G401.6 (cell line): Measurements from ENCODE around the gene IL10RA.
"Not testable (repeated sequence)": the region's sequence is repeated elsewhere in the genome, so short reads cannot be mapped to it uniquely, and the experiment has no call there.

Source experiments
- FAIRE-seq: peaks from 2 replicates; lab custom pipeline; 2012; peaks lifted over from hg19 to GRCh38; lab: Jason Lieb, UNC

IL10RA gene

DNA sequence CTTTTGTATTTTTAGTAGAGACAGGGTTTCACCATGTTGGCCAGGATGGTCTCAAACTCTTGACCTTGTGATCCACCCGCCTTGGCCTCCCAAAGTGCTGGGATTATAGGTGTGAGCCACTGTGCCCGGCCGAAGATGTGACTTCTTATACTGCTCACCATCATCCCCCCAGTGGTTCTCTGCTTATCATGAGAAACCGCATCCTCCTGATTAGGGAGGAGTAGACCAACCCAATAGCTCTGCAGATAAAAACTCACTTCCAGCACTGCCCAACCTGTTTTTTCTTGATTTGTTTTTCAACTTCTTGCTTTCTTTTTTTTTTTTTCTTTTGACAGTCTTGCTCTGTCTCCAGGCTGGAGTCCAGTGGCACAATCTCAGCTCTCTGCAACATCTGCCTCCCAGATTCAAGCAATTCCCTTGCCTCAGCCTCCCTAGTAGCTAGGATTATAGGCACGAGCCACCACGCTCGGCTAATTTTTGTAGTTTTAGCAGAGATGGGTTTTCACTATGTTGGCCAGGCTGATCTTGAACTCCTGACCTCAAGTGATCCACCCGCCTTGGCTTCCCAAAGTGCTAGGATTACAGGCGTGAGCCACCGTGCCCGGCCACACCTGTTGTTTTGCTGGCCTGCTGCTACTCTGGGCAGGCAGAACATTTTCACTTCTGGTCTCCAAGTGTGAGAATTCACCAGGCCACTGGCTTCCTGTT lies 21.5 kb downstream of the IL10RA start:
- not testable (repeated sequence) for FAIRE-seq

DNA sequence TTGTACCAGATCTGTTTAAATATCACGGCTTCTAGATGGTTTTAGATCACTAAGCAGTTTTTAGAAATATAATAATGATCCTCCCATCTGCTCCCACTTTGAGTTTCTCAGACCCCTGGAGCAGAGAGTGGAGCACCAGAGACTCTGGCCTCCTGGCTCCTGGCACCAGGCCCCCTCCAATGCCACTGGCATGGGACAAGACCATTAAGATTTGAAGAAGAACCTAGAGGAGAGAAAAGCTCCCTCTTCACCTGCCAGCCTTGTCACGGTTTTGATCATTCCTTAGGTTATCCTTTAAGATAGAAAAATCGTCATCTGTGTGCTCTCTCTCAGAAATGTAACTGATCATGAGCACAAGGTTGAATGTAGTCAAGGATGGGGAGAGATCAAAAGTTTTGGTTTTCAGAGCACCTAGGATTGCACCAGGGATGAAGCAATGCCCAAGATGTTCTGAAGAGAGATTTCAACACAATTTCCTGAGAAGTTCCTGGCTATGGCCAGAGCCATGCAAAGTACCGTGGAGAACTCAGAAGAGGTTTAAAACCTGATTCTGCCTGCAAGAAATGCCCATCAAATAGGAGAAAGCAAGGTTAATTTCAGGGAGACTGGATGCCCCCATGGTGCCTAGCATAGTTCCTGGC lies 22.2 kb downstream of the IL10RA start:
- FAIRE-seq = no peak

DNA sequence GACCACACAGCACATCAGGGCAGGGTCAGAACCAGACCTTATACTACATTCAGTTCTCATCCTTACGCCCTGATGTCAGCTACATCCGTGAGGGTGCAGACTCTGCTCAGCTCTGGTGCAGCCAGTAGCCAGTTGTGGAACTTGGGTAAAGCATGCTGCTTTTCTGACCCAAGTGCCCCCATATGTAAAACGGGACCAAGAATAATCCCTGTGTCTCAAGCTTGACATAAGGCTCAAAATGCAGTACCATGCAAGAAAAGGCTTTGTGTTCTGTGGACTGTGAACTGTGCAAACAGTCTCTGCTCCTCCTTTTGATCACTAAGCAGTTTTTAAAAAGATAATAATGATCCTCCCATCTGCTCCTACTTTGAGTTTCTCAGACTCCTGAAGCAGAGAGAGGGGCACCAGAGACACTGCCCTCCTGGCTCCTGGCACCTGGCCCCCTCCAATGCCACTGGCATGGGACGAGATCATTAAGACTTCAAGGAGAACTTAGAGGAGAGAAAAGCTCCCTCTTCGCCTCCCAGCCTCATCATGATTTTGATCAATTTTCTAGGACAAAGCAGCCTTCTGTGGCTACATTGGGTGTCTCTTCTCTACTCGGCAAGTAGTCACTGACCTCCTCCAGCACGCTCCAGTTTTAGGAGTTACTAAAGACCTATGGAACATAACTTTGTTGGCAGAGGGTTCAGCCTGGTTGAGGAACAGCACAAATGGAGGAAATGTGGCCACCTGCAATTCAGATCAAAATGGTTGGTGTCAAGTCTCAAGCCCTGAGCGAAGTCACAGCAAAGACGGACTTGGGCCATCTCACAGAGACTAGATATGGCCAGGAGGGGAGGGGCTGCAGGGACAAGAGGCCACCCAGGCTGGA lies 23.9 kb downstream of the IL10RA start:
- FAIRE-seq = no peak

DNA sequence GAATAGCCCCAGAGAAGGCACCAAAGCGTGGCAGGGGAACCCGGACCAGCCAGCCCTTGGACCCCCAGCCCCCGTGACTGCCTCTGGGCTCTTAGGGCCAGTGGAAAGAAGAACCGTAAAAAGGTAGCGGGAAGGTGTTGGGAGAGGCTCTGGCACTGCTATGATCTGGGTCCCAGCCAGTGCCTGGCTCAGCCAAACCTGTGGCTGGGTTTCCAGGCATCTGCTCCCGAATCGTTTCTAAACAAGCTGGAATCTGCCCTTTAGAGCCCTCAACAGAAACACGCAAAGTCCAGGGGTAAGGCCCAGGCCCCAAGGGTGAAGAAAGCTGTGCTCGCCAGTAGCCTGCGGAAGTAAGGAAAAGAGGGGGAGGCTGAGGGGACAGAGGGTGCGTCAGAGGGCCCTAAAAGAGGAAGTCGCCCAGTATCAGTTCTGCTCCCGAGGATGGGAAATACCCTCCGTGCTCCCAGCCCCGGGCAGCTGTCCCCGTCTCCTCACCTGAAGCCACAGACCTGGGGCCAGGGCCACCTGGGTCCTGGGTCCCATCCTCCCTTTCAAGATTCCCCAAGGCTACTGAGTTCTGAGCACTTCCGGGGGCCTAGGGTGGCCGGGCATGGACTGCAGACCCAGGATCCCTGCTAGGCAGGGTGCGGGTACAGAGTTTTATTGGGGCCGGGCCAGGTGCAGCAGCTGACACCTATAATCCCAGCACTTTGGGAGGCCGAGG lies 24.7 kb downstream of the IL10RA start:
- no peak for FAIRE-seq

DNA sequence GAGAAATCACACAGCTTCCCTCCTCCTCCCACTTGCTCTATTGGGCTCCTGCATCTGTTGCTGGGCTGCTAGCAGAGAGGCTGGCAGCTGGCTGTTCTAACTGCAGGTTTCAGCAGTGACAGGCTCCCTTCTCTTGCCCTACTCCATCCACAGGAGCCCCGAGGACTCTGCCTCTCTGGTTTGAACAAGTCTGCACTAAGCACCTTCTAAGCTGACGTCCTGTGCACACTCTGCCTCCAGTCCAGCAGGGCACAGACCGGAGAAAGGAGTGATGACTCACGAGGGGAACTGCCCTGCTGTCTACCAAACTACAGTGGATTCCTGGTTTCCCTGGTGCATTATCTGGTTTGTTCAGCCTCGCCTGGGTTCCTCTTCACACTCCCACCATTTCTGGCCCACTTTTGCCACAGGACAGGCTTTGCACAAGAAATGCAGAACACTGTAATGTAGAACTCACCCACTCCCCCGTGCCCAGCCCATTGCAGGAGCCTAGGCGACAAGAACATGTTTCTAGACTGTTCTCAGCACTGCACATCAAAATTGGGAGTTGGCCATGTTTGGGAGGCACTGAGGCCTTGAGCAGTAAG lies 26.0 kb downstream of the IL10RA start:
- no peak for FAIRE-seq

DNA sequence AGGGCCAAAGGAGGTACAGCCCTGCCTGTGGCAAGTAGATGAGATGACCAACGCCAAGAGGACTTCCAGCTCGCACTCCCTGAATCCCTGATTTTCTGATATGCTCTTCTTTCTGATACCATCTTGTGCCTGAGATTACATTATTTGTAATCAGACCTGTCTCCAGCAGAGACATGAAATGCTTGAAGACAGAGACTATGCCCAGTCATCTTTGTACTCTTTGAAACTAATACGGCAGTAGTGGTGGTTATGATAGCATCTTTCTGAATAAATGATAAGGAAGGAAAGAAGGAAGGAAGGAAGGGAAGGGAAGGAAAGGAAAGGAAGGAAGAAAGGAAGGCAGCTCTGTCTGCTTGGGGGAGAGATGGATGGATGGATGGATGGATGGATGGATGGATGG lies 27.8 kb downstream of the IL10RA start:
- no peak for FAIRE-seq

DNA sequence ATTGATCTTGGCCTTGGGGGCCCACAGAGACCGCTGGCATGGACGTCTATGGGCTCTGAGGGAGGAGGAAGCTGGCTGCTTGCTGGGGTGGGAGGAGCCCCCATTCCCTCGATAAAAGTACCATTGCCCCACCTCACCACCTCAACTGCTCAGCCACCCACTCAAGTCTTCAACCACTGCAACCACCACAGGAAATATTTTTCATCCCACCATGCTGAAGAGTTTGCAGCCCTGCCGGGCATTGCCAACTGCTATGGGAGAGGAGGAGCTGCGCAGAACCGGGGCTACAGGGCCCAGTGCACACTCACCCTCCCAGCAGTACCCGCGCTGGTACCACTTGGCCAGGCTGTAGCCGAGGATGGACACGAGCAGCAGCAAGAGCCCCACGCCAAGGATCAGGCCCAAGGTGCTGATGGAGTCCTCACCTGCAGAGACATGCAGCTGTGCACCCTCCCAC lies 29.2 kb downstream of the IL10RA start:
- no peak for FAIRE-seq

DNA sequence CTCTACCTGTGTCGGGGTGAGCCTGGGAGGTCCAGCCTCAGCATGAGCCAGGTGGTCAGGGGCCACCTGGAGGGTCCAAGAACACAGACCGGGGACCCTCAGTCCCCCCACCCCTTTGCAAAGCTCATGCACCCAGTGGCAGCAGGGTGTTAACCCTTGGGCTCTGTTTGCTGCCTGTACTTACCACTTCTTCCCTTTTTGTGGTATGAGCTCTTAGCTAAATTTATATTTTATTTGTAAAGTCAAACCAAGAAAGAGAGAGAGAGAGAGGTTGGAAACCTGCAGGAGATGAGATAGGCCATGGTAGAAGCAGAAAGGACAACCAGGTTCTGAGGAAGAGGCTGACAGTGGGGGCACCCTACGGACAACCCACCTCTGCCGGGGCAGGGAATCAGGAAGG lies 29.9 kb downstream of the IL10RA start:
- FAIRE-seq = no peak

DNA sequence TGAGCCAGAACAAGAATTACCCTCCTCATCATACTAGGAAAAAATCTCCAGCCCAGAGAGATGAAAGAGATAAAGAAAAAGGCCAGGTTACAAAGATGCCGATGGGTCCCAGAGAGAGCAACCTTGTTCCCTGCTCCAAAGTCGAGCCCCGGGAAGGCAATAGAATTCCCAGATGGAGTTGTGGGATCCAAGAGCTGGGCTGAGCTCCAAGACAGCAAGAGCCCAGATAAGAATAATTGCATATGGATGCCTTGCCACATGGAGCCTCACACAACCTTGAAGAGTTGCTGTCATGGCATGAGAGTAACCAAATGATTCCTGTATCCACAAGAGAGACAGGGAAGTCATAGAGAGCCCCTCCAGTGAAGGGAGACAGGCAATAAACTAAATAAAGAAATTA lies 30.9 kb downstream of the IL10RA start:
- FAIRE-seq = no peak

DNA sequence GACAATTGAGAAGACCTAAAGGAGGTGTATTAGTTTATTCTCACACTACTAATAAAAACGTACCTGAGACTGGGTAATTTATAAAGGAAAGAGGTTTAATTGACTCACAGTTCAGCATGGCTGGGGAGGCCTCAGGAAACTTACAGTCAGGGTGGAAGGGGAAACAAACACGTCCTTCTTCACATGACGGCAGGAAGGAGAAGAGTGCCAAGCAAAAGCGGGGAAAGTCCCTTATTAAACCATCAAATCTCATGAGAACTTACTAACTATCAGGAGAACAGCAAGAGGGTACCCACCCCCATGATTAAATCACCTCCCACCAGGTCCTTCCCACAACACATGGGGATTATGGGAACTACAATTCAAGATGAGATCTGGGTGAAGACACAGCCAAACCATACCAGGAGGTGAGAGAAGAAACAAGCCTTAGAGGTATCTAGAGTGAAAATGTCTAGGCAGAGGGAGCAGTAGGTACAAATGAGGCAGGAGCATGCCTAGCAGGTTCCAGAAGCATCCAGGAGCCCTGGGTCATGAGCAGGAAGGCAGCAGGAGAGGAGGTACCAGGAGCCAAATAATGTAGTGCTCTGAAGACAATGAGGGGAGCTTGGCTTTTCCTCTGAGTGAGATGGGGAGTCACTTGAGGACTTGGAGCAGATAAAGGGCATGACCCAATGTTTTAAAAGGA lies 31.6 kb downstream of the IL10RA start:
- no peak for FAIRE-seq

DNA sequence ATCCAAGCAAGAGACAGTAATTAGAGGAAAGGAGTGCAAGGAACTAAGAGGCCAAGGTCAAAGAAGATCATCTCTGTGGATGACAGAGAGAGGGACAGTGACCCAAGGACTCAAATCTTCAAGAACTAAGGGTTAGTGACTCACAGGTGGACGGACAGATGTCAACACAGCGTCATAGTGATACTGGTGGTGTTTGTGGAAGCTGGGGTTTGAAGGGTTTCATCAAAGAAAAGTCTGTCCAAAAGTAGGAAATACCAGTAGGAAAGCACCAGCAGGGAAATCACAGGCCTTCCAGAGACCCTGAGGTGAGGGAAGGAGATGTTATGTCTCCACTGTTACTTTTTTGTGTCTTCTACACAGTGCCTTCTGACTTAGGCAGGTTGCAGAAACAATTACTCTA lies 32.2 kb downstream of the IL10RA start:
- FAIRE-seq = no peak

DNA sequence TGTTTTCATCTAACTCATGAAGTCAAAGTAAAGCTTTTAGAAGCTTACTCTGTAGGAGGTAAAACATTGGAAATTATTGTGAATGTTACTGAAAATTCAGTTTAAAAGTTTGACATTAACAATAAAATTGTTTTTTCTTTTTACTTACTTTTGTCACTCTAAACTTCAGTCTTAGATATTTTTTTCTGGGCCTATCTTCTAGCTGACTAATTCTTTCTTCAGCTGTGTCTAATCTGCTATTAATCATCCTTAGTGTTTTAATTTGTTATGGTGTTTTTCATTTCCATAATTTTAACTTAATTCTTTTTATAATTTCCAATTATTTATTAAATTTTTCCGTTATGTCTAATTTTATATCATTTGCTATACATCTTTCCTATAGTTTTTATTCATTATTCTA lies 35.0 kb downstream of the IL10RA start:
- FAIRE-seq = no peak

DNA sequence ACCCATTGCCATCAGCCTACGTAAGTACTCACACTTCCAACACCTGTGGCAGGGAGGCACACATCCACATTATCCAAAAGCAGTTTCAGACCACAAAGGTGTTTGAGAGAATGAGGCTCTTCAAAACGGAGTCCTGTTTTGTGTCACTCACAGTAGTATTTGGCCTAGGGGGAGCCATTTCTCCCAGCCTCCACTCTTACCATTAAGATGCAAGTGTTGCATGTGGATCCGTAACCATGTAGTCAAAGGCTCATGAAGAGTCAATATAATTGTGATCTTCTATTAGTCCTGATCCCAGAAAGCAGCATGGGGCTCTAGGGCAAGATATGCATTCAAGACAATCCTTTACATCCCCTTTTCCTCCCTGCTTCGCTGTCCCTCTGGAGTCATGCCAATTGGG lies 41.5 kb downstream of the IL10RA start:
- FAIRE-seq = no peak

DNA sequence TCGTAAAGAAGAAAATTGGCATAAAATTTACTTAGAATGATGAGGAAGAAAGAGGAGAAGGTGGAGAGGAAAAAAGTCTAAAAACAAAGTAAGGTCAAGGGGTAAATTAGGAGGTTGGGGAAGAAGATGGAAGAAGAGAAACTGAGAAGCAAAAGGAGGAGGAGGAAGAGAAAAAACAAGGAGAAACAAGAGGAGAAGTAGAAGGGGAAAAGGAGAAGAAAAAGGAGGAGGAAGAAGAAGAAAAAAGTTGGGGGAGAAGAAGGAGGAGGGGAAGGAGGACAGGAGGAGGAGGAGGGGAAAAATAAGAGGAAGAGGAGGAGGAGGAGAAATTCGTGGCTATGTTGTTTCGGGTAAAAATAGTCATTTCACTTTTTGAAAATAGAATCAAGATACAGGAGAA lies 42.4 kb downstream of the IL10RA start:
- no peak for FAIRE-seq

DNA sequence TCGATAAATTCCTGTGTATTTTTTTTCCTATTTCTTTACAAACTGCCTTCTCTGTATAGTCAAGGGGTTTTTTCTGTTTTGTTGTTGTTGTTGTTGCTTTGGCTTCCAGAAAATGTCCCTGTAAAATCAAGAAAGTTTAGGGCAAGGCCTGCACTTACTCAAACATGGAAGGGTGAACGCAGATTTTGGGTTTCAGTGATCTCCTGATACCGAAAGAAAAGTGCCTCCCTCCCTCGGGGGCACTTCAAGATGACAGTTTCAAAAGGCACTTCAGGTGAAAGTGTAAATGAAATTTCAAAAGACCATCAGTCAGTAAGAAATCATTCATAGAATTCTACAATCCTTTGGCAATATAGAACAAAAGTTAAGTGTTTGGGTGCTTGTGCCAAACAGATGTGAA lies 47.2 kb downstream of the IL10RA start:
- FAIRE-seq = no peak

DNA sequence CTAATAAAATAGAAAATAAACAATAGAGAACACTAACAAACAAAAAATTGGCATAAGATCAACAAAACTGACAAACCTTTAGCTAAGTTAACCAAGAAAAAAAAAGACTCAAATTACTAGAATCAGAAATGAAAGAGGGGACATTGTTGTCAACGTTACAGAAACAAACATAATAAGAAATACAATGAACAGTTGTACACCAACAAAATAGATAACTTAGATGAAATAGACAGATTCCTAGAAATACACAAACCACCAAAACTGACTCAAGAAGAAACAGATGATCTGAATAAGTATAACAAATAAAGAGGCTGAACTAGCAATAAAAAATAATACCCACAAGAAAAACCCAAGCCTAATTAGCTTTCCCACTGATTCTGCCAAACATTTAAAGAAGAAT lies 55.9 kb downstream of the IL10RA start:
- no peak for FAIRE-seq

DNA sequence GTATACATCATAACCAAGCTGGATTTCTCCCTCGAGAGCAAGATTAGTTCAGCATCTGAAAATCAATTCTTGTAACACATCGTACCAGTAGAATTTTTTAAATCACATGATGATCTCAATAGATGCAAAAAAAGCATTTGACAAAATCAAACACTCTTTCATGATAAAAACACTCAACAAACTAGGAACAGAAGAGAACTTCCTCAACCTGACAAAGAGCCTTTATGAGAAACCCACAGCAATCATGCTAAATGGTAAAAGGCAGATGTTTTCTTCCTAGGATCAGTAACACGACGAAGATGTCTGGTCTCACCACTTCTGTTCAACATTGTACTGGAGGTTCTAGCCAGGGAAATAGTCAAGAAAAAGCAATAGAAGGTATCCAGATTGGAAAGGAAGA lies 56.6 kb downstream of the IL10RA start:
- no peak for FAIRE-seq

DNA sequence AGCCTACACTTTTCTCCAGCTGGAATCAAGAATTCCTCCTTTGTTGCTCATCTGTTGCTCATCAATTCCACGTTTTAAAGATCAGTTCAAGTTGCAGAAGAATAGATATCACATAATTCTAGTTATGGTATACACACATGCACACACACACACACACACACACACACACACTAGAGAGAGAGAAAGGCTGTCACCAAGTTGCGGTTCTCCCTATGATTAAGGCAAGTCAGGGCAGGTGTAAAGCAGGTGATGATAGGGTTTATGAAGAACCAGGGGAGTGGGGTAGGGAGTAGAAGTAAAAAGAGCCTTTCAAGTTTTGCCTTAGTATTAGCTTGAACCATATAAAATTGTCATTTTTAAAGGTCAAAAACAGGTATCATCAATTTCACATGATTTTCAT lies 59.0 kb downstream of the IL10RA start:
- no peak for FAIRE-seq

DNA sequence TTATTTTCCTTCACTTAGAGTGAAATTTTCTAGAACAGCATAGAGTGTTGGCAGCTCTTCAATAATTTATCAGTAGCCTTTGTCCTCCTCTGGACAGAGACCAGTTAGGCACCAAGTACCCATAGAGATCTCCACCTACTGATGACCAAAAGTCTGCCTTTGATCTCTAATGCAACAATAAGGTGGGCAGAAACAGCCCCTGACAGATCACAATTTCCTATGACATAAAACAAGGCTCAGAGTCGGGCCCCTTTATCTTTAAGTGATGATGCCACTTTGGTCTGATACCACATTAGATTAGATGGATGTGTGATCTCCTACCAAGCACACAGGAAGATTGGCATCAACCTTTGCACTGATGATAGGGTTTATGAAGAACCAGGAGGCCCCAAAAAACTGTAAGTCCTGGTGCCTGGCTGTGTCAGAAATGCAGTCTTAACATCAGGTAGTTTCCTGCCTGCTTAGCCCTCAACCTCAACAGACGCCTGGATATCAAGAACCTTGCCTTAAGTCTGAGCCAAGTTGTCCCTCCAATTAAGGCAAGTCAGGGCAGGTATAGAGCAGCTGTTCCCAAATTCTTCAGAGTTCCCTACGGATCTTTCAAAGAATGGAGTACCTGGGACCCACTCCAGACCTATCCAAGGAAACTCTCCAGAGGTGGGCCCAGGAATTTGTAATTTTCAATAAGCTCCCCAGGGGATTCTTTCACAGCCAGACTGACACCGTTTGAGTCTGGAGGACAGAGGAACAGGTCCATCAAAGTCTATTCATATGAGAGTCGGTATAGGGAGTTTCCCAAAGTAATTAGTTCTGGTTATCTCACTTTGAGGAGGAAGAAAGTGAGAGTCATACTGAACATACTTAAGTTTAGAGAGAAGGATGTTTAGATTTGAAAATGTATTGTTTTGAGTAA lies 60.1 kb downstream of the IL10RA start:
- no peak for FAIRE-seq

DNA sequence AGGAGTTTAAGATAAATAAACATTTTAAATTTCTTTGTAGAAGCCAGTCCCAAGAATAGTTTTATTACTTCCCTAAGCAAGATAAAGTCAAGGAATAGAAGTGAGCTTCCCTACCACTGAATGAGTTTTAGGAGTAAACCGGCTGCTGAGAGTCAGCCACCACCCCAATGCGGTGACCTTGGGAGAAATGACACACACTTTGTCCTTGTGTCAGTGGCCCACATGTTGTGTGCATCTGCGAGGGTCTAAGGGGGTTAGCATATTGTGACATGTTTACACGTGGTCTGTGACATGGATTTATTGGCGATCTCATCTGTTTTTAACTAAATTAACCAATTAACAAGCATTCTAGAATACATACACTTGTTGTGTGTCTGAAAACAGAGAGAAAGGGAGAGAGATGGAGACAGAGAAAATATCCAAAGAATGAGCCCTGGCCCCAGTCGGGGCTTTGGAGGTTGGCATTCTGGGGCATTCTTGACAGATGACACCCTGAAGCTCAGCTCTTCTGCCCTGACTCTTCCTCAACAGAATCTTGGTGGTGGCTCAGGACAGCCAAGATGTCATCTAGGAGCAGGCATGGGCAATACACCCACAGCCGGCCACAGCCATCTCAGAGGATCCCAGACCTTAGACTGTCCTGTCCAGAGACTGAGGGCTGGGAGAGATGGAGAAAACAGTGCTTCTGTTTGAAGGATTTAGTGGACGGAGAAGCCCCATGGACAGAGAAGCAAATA lies 60.9 kb downstream of the IL10RA start:
- no peak for FAIRE-seq
